ENCODE data around the gene TP63.

The TP63 gene

DNA sequence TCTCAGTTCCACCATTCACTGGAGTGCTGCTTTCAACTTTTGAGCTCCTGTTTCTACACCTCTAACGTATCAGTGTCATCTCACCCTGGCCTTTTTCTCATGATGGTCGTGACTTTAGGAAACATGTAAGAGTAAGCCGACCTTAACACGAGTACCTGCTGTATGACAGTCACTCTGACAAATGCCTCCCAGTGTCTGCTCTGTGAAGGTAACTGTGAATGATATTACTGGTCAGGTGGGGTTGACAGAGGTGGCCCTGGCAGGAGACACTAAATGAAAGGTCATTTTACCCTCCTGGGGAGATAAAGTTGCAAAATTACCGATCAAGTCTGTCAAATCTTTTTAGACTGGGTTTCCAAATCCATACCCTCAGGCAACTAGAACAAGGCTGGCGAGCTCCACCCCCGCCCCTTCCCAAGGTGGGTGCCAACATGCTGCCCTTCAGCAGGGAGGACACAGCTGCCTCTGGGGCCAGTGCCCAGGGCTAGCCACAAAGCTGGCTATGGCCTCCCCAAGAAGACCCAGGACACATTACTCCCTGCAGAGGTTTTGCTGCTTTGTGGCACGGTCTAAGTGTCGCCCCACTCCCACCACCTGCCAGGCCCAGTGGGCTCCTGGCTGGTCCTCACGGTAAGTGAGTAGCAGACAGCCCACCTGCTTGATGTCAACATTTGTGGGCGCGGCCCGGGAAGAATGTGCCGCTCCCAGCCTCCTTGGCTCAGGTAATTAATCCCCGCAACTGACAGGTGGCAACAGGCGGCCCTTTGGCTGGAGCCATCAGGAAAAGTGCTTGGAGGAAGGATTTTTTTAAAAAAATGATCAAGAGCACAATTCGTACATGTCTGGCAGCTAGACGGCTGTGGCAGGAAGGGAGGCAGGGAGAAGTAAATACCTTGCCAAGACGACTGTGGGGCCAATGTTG is 211.8 kb downstream of the TP63 start:
- TF ChIP-seq CTCF (IDR thresholded peaks at IDR 0.05) = no peak
- no peak overlapping the region for H3K4me3 ChIP-seq
- H3K27ac ChIP-seq = no peak overlapping the region
- DNase-seq (ENCODE audit: low spot score) = no peak

DNA sequence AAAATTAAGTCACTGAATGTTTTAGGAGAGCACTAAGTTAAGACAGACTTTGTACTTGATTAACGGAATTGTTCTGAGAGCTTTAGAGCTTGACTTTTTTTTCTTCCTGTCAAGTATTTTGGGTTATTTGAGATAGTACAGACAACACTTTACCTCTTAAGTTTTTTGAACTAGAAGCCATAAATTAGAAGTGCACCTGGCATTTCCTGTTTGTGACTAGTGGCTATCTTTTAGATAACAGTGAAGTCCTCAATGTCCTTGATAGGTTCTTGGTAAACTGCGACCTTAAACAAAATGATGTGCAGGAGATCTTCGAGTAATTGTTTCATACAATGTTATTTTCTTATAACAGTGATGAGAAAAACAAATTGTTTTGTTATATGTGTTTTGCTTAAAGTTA is 213.9 kb downstream of the TP63 start:
- no peak overlapping the region for H3K4me3 ChIP-seq
- no peak overlapping the region for H3K27ac ChIP-seq
- no peak for DNase-seq (ENCODE audit: low spot score)
- TF ChIP-seq CTCF (IDR thresholded peaks at IDR 0.05) = no peak

GRCh38 chr3:189848395-189849040 is 217.3 kb downstream of the TP63 start:
- DNase-seq (ENCODE audit: low spot score) = no peak
- Histone ChIP-seq H3K4me3 (no peak overlapping the region), H3K27ac (no peak overlapping the region)
- no peak for TF ChIP-seq CTCF (IDR thresholded peaks at IDR 0.05)

DNA sequence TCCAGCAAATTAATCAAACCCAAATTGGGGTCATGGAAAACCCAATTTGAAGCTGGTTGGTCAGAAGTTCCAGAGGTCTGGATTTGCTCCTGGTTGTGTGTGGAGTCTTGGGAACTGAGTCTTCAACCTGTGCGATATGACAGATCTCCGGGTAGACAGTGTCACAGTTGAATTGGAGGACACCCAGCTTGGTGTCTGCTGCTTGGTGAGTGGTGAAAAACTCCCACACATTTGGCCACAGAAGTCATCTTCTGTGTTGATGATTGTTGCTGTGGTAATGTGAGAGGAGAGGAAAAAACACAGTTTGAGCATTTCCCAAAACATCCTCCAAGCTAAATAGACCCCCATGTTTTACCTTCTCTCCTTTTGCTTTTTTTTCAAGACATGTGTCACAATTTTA is 218.1 kb downstream of the TP63 start:
- H3K4me3 ChIP-seq = no peak overlapping the region
- no peak for TF ChIP-seq CTCF (IDR thresholded peaks at IDR 0.05)
- no peak overlapping the region for H3K27ac ChIP-seq
- DNase-seq (ENCODE audit: low spot score) = no peak

DNA sequence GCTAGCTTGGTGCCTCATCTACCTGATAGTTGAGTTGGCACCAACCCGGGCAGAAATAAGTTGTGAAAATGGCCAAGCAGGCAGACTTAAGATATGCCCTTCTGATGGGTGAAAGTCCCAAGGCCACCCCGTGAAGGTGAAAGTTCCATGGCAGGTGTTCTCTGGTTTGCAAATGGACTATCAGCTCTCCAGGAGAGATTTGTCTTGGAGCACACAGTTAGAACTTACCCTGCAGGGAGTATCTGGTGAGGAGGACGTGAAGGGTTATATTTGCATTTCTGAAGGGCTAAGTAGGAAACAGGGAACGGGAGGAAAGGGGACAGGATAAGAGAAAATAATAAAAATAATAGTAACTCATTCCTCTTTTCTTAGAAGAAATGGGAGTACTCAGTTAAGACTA is 220.5 kb downstream of the TP63 start:
- no peak for DNase-seq (ENCODE audit: low spot score)
- no peak for TF ChIP-seq CTCF (IDR thresholded peaks at IDR 0.05)
- H3K27ac ChIP-seq = no peak overlapping the region
- H3K4me3 ChIP-seq = no peak overlapping the region

DNA sequence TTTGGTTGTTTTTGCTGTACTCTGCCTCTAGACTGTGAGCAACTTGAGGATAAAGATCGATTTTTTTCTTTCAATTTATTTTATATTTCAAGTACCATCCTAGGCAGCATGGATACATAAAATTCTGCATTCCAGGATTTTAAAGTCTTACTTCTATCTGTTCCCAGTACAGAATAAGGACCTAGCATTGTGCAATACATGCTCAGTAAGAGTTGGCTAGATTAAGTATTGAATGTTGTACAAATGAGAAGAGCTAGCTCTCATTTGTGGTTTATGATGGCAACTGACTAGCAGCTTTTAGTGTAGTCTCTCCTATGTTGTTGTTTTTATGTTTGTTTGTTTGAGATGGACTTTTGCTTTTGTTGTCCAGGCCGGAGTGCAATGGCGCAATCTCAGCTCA is 222.7 kb downstream of the TP63 start:
- H3K4me3 ChIP-seq = no peak overlapping the region
- TF ChIP-seq CTCF (IDR thresholded peaks at IDR 0.05) = no peak
- no peak overlapping the region for H3K27ac ChIP-seq
- no peak for DNase-seq (ENCODE audit: low spot score)

DNA sequence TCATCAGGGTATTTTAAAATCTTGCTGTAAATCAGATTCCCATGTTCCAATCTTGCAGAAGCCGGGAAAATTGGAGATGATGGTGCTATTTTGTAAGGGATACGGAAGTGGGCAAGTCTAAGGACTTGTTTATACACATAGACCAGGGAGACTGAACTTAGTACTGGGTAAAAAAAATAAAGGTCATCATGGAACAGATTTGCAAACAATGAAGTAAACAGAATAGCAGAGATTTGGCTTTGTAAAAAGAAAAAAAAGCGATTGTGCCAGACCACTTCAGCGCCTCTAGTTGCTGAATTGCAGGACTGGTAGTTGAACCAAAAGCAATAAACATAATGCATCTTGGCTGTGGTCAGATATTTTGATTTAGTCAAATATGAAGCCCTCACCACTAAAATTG is 229.1 kb downstream of the TP63 start:
- TF ChIP-seq CTCF (IDR thresholded peaks at IDR 0.05) = no peak
- Histone ChIP-seq H3K4me3 (no peak overlapping the region), H3K27ac (no peak overlapping the region)
- DNase-seq (ENCODE audit: low spot score) = no peak

Measured in coronary artery (tissue), 2 donors.